HepG2 (cell line): ENCODE measurements around the gene ADAT3. TPM values are rescaled to one million over a fixed set of nuclear protein-coding genes. Genes with fewer than 3 reads are reported as not detected.

ENCODE experiments used
- AGO2 ChIP-seq: fragments of 200-400 bp; formaldehyde crosslinking; optimal IDR thresholded peaks from 2 replicates; pipeline ENCODE3; 2017; ENCODE audit warnings: mild to moderate bottlenecking, low read depth, low read length, moderate library complexity
- CREB1 ChIP-seq, 2 experiments: fragments of 450-650 bp in 1 of 2; IDR thresholded peaks; 2 replicates each; pipeline ENCODE4 v1.6.1; 2016 to 2017; ENCODE audit warnings: control low read depth in 1 of 2, mild to moderate bottlenecking in 1 of 2, missing compliant biosample characterization in 1 of 2, missing genetic modification characterization in 1 of 2
- DMAP1 ChIP-seq: IDR thresholded peaks from 2 replicates; pipeline ENCODE4 v1.6.1; 2016
- FLYWCH1 ChIP-seq: sonication (generic); formaldehyde crosslinking; IDR thresholded peaks from 2 replicates; pipeline ENCODE4 v1.8.1; 2023; ENCODE audit warnings: mild to moderate bottlenecking, missing genetic modification reagents
- KDM2A ChIP-seq: sonication (generic); formaldehyde crosslinking; IDR thresholded peaks from 2 replicates; pipeline ENCODE4 v1.4.0; 2020; ENCODE audit warnings: low read depth, missing genetic modification reagents, borderline replicate concordance
- NFKBIZ ChIP-seq: IDR thresholded peaks from 2 replicates; pipeline ENCODE4 v1.6.1; 2018; ENCODE audit warnings: missing genetic modification reagents, missing compliant biosample characterization
- NRL ChIP-seq: sonication (generic); formaldehyde crosslinking; IDR thresholded peaks from 2 replicates; pipeline ENCODE4 v1.5.0; 2020; ENCODE audit warnings: missing genetic modification reagents, mild to moderate bottlenecking, moderate library complexity, borderline replicate concordance
- PITX1 ChIP-seq: sonication (generic); formaldehyde crosslinking; IDR thresholded peaks from 2 replicates; pipeline ENCODE4 v1.5.1; 2020; ENCODE audit warnings: mild to moderate bottlenecking, missing genetic modification reagents
- SIN3B ChIP-seq: fragments of 150-350 bp; IDR thresholded peaks from 2 replicates; pipeline ENCODE4 v1.6.1; 2014; ENCODE audit warnings: low read length
- SOX13 ChIP-seq, 3 experiments: fragments of 450-650 bp in 1 of 3; sonication (generic) in 1 of 3; formaldehyde crosslinking in 1 of 3; IDR thresholded peaks in 2 of 3; conservative IDR thresholded peaks in 1 of 3; 2 replicates each; pipeline versions ENCODE4 v1.5.0 to v1.6.1; 2016 to 2020; ENCODE audit warnings: antibody characterized with exemption in 1 of 3, mild to moderate bottlenecking in 1 of 3, missing compliant biosample characterization in 1 of 3, missing genetic modification reagents in 1 of 3, moderate library complexity in 1 of 3
- ZBTB20 ChIP-seq: sonication (generic); formaldehyde crosslinking; IDR thresholded peaks from 2 replicates; pipeline ENCODE4 v1.8.1; 2023; ENCODE audit warnings: missing genetic modification reagents, low read depth, mild to moderate bottlenecking, borderline replicate concordance
- ZFP62 ChIP-seq: sonication (generic); formaldehyde crosslinking; IDR thresholded peaks from 2 replicates; pipeline ENCODE4 v1.4.0; 2020; ENCODE audit warnings: missing genetic modification reagents
- ZNF253 ChIP-seq: sonication (generic); formaldehyde crosslinking; IDR thresholded peaks from 2 replicates; pipeline ENCODE4 v1.8.0; 2022; ENCODE audit warnings: mild to moderate bottlenecking, missing genetic modification reagents, borderline replicate concordance
- ZNF326 ChIP-seq: sonication (generic); formaldehyde crosslinking; IDR thresholded peaks from 2 replicates; pipeline ENCODE4 v1.4.0; 2020; ENCODE audit warnings: missing genetic modification reagents, borderline replicate concordance
- ZNF441 ChIP-seq: sonication (generic); formaldehyde crosslinking; IDR thresholded peaks from 2 replicates; pipeline ENCODE4 v1.7.0; 2021; ENCODE audit warnings: missing genetic modification reagents, borderline replicate concordance
- ZNF501 ChIP-seq: sonication (generic); formaldehyde crosslinking; IDR thresholded peaks from 2 replicates; pipeline ENCODE4 v1.5.1; 2020; ENCODE audit warnings: mild to moderate bottlenecking, moderate library complexity, missing genetic modification reagents
- ZNF572 ChIP-seq: sonication (generic); formaldehyde crosslinking; IDR thresholded peaks from 2 replicates; pipeline ENCODE4 v1.5.1; 2020; ENCODE audit warnings: mild to moderate bottlenecking, missing genetic modification reagents
- ZNF615 ChIP-seq: sonication (generic); formaldehyde crosslinking; IDR thresholded peaks from 2 replicates; pipeline ENCODE4 v1.5.0; 2020; ENCODE audit warnings: mild to moderate bottlenecking, missing genetic modification reagents, borderline replicate concordance
- ZNF724P ChIP-seq: sonication (generic); formaldehyde crosslinking; IDR thresholded peaks from 2 replicates; pipeline ENCODE4 v1.8.0; 2022; ENCODE audit warnings: missing genetic modification reagents, borderline replicate concordance
- ZNF780A ChIP-seq: sonication (generic); formaldehyde crosslinking; IDR thresholded peaks from 2 replicates; pipeline ENCODE4 v1.8.0; 2022; ENCODE audit warnings: mild to moderate bottlenecking, missing genetic modification reagents, moderate library complexity
- polyA plus RNA-seq, 8 experiments: library from polyadenylated mRNA; depleted of rRNA in 3 of 8; stranded (reverse) in 7 of 8; unstranded in 1 of 8; fragments of >200 nt; fragmentation: Illumina TruSeq in 4 of 8; extraction: Trizol in 4 of 8; gene quantifications; 2 replicates each; pipeline versions ENCODE4 v1.2.1 to v1.2.3, GENCODE V29; 2011 to 2016; ENCODE audit warnings: low read depth in 4 of 8, missing spikeins in 1 of 8, mixed read lengths in 1 of 8; ENCODE audit not compliant: insufficient read depth in 1 of 8
- total RNA-seq, 5 experiments: library from RNA; depleted of rRNA; stranded (reverse); fragments of >200 nt; fragmentation: Illumina TruSeq; extraction: Trizol; gene quantifications; 2 replicates each; pipeline ENCODE4 v1.2.3, GENCODE V29; 2016; ENCODE audit warnings: low read depth in 1 of 5
- TF ChIP-seq, protein P1 (sequence below): sonication (generic); formaldehyde crosslinking; IDR thresholded peaks from 2 replicates; pipeline ENCODE4 v1.4.0; 2020; ENCODE audit warnings: missing genetic modification reagents
- TF ChIP-seq, protein P2 (sequence below): sonication (generic); formaldehyde crosslinking; IDR thresholded peaks from 2 replicates; pipeline ENCODE4 v1.4.0; 2020; ENCODE audit warnings: mild to moderate bottlenecking, missing genetic modification reagents
- TF ChIP-seq, protein P3 (sequence below): sonication (generic); formaldehyde crosslinking; IDR thresholded peaks from 2 replicates; pipeline ENCODE4 v1.5.0; 2020; ENCODE audit warnings: mild to moderate bottlenecking, missing genetic modification reagents
- TF ChIP-seq, protein P4 (sequence below): sonication (generic); formaldehyde crosslinking; IDR thresholded peaks from 2 replicates; pipeline ENCODE4 v1.5.0; 2020; ENCODE audit warnings: missing genetic modification reagents
- TF ChIP-seq, protein P5 (sequence below): IDR thresholded peaks from 2 replicates; pipeline ENCODE4 v1.6.1; 2012; ENCODE audit warnings: inconsistent platforms

Gene ADAT3
- total and polyA plus RNA-seq, 2 of the 13 experiments (the other 11 are each of a cell fraction or from before 2014, with no cell fraction given), result 0.95 to 3.5 TPM

DNA sequence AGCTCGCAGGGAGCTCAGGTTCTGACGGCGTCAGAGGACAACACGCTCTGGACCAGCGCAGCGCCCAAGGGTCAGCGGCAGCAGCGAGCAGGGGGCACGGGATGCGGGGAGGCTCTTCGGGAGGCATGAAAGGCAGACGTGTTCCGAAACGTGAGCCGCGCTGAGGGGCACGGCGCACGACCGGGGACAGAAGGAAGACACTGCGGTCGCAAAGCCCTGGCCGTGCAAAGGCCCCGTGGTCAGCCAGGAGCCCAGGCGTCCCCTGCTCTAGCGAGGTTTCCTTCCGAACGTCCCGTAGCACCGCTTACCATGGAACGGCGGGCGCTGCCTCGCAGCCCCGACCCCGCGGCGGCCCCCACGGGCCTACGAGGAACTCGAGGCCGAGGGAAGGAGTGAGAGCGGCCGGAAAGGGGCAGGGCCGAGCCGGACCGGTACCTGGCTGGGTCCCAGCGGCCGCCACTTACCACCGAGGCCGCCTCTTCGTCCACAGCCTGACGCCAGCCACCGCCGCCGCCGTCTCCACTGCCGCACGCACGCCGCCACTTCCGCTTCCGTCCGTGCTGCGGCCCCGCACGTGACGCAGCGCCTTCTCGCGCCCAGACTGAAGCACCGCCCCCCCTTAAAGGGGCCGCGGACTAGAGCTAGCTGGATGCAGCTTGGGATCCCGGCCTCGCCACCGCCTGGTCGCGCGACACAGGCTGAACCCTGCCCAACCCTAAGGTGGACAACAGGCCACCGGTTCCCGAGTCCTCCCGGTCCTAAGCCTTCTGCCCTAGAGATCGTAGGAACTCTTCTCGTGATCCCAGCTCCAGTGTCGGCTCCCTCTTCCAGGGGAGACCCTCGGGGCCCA is 29.3 kb upstream of the ADAT3 start (continued):
- TF ChIP-seq, protein P1, sequence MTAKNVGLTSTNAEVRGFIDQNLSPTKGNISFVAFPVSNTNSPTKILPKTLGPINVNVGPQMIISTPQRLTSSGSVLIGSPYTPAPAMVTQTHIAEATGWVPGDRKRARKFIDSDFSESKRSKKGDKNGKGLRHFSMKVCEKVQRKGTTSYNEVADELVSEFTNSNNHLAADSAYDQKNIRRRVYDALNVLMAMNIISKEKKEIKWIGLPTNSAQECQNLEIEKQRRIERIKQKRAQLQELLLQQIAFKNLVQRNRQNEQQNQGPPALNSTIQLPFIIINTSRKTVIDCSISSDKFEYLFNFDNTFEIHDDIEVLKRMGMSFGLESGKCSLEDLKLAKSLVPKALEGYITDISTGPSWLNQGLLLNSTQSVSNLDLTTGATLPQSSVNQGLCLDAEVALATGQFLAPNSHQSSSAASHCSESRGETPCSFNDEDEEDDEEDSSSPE, result peak; percentile 96
- TF ChIP-seq ZNF326 (CRISPR knock-in tag), result peak; percentile 97; the same call in 1 of the 2 replicates
- TF ChIP-seq, protein P2, sequence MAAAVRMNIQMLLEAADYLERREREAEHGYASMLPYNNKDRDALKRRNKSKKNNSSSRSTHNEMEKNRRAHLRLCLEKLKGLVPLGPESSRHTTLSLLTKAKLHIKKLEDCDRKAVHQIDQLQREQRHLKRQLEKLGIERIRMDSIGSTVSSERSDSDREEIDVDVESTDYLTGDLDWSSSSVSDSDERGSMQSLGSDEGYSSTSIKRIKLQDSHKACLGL (CRISPR knock-in tag), result peak; percentile 84; the same call in 1 of the 2 replicates
- peak; percentile 97 for TF ChIP-seq ZNF724P (CRISPR knock-in tag)
- TF ChIP-seq, protein P3, sequence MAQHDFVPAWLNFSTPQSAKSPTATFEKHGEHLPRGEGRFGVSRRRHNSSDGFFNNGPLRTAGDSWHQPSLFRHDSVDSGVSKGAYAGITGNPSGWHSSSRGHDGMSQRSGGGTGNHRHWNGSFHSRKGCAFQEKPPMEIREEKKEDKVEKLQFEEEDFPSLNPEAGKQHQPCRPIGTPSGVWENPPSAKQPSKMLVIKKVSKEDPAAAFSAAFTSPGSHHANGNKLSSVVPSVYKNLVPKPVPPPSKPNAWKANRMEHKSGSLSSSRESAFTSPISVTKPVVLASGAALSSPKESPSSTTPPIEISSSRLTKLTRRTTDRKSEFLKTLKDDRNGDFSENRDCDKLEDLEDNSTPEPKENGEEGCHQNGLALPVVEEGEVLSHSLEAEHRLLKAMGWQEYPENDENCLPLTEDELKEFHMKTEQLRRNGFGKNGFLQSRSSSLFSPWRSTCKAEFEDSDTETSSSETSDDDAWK (CRISPR knock-in tag), result no peak
- TF ChIP-seq ZFP62, result no peak
- TF ChIP-seq KDM2A (CRISPR knock-in tag), result peak; percentile 100
- peak; percentile 72; the same call in 1 of the 2 replicates for TF ChIP-seq NRL (CRISPR knock-in tag)
- no peak for TF ChIP-seq ZBTB20 (CRISPR knock-in tag)
- no peak for TF ChIP-seq SIN3B
- TF ChIP-seq, protein P4, sequence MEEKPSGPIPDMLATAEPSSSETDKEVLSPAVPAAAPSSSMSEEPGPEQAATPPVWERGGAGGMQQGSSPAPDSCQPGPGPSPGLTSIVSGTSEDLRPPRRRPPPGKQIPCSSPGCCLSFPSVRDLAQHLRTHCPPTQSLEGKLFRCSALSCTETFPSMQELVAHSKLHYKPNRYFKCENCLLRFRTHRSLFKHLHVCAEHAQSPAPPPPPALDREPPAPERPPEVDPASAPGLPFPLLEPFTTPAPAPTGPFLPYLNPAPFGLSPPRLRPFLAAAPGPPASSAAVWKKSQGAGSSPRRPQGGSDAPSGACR (CRISPR knock-in tag), result peak; percentile 98
- TF ChIP-seq NFKBIZ, result no peak
- TF ChIP-seq, protein P5, sequence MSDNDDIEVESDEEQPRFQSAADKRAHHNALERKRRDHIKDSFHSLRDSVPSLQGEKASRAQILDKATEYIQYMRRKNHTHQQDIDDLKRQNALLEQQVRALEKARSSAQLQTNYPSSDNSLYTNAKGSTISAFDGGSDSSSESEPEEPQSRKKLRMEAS, result peak; percentile 97
- TF ChIP-seq DMAP1 (CRISPR knock-in tag), result peak; percentile 79
- 0 out of 2 replicates have a peak, but pooled peaks have one; percentile 20 for TF ChIP-seq ZNF441 (CRISPR knock-in tag)
- peak; percentile 55; the same call in 1 of the 2 replicates for TF ChIP-seq ZNF780A (CRISPR knock-in tag)
- TF ChIP-seq AGO2, result peak; percentile 96
- TF ChIP-seq ZNF572 (CRISPR knock-in tag), result 0 out of 2 replicates have a peak, but pooled peaks have one; percentile 39
- TF ChIP-seq ZNF615, result no peak
- TF ChIP-seq FLYWCH1, result peak; percentile 89; the same call in 1 of the 2 replicates
- TF ChIP-seq CREB1 (IDR thresholded peaks at IDR 0.05), result peak; percentile 75
- no peak; the same call in 1 of the 2 replicates for TF ChIP-seq CREB1 (CRISPR knock-in tag; IDR thresholded peaks at IDR 0.05)
- peak; percentile 67; the same call in 1 of the 2 replicates for TF ChIP-seq ZNF253 (CRISPR knock-in tag)
- TF ChIP-seq SOX13 (IDR thresholded peaks at IDR 0.05), result no peak
- peak in 1 of 2 experiments; percentile 54; a peak in 3 of 4 replicates for TF ChIP-seq SOX13 (CRISPR knock-in tag; conservative IDR thresholded peaks at IDR 0.05 in 1 of 2, IDR thresholded peaks at IDR 0.05 in 1 of 2)
- TF ChIP-seq PITX1 (CRISPR knock-in tag), result peak; percentile 32; the same call in 1 of the 2 replicates
- no peak for TF ChIP-seq ZNF501 (CRISPR knock-in tag)
